ENCODE data around the gene ZNF41.

ZNF41 gene

DNA sequence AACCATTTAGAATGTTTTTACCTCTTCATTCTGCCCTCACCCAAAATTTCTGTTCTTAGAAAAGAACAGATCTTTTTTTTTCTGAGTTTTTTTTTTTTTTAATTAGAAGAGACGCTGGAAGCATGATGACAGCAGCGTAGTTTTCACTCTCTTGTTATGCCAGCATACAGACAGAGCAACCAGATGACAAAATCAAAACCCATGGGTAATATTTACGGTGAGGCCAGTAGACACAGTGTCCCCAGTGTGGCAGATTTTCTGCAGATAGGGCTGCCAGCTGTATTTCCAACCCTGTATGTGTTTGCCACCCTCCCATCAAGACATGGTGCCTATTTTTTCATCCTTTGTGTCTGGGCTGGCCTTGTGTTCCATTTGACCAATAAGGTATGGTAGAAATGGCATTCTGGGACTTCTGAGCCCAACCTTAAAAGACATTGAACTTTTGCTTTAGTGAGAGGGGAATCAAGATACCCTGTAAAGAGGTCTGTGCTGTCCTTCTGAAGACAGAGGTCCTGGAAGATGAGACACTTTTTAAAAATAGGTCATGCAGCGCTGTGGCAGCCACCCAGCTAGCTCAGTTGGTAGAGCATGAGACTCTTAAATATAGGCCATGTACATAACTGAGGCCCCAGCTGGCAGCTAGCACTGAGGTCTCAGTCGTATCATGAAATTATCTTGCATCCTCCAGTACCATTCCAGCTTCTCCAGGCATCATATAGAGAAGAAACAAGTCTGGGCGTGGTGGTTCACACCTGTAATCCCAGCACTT lies 6.7 kb upstream of the ZNF41 start:
- no peak for DNase-seq (ENCODE audit: low read depth)

DNA sequence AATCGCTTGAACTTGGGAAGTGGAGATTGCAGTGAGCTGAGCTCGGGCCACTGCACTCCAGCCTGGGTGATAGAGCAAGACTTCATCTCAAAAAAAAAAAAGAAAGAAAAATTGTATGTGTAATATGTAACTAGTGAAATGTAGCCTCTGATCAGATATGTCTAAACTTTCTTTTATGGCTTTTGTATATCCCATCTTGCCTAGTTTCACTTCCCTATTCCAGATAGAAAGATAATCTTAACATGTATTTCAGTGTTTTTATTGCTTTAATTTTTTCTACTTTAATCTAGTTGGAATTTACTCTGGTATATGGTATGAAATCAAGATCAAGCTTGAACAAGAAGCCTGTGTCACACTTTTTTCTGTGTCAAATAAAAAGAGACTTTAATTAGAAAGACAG lies 1.9 kb upstream of the ZNF41 start:
- no peak for DNase-seq (ENCODE audit: low read depth)

DNA sequence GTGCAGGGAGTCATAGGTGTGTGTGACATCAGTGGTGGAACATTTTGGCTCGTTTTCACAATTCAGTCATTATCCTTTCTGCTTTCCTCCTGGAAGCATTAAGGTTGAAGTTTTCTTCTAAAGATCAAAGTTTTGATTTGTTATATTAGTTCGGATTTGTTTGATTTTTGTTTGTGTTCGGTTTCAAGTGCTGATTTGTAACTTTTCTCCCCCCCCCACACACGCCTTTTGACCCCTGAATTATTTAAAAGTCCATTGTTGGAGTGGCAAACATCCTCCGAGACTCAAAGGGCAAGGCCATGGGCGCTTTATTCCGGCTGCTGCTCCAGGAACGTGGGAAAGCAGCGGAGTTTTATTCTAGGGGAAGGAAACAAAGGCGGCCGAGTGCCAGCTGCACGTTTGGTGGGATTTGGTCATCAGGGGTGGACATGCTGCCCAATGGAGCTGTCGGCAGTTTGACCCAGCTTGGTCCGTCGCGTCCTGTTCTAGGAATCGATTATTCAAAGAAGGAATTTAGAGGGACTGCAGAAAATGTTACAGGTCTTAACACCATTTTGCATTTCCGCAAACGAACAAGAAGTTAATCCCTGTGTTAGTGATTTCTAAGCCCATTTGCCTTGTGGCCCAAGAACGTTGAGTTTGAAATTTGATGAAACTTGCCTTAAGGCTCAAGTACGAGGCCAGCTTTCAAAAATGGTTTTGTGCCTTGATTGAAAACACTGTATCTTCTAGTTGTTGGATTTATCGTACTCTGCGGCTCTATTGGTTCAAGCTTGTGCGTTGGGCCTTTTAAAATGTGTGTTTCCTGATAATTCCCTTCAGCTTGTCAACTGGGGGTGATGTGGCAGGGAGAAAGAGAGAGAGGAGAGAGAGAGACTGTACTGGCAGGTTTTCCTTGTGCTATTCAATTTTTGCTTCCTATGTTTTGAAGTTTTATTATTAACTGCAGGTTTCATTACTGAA lies 565 bp upstream of the ZNF41 start:
- no peak for DNase-seq (ENCODE audit: low read depth)

DNA sequence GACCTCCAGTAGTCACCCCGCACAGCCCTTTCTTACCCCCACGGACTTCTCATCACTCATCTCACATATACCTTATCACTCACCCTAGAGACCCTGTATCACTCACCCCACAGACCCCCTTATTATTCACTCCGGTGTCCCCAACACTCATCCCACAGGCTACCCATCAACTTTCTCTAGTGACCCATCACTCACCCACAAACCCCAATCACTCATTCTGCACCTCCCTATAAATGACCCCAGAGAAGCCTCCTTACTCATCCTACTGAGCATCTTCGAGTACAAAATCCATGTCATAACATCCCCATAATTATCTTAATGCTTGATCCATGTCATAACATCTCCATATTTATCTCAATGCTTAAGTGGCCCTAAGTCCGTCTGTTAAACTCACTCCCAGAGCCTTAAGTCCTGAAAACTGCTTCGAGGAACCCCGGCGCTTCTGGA lies 934 bp downstream of the ZNF41 start:
- no peak for DNase-seq (ENCODE audit: low read depth)

DNA sequence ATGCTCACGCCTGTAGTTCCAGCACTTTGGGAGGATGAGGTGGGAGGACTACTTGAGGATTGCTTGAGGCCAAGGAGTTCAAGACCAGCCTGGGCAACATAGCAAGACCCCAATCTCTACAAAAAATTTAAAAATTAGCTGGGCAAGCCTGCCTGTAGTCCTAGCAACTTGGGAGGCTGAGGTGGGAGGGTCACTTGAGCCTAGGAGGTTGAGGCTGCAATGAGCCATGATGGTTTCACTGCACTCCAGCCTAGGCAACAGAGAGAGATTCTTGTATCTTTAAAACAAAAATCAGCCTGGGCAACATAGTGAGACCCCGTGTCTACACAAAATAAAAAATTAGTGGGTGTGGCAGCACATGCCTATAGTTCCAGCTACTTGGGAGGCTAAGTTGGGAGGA lies 1.9 kb downstream of the ZNF41 start:
- no peak for DNase-seq (ENCODE audit: low read depth)

DNA sequence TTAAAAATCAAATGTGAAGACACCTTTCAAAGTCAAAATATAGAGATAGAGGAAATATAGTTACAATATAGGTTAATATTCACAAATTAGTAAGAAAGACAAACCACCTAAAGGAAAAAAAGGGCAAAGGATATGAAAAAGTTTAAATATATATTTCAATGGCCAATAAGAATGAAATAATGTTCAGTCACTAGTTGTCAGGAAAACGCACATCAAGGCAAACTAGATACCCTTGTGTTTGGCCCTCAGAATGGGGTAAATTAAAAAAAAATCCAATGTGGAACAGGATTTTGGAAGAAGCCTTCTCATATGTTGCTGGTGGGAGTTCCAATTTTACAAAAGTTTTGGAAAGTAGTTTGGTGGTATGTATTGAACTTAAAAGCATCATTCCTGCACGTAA lies 2.4 kb downstream of the ZNF41 start:
- no peak for DNase-seq (ENCODE audit: low read depth)

DNA sequence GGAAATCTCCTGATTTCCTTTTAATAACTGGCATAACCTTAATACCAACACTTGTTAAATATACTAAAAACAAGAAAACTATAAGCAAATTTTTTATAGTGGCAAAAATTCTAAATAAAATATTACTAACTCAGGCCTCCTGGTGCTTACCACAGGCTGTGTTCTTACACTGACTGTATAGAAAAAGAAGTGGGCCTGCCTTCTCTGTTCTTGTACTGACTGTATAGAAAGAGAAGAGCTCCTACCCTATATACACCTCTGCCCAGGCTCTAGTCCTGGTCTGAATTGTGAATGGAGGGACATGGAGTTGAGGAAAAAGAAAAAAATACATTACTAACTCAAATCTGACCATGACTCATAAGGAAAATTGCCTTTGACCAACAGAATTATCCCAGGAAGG lies 7.5 kb downstream of the ZNF41 start:
- no peak for DNase-seq (ENCODE audit: low read depth)

DNA sequence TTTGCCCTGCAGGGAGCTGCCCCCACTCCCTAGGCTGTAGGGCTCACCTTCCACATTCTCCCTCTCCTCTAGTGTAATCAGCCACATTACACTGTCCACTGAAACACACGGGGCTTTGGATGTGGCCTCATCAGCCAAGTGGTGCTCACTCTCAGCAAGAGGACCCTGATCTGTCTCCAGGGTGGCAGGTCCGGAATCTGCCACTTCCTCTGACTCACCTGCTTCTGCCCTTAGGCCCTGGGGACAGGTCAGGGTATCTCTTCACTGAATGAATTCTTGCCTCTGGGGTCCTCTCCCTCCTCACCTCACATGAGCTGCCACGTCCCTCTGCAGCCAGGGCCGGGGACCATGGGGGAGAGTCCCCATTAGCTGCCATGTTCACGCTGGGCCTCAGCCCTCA lies 15.9 kb downstream of the ZNF41 start:
- DNase-seq (ENCODE audit: low read depth): no peak

DNA sequence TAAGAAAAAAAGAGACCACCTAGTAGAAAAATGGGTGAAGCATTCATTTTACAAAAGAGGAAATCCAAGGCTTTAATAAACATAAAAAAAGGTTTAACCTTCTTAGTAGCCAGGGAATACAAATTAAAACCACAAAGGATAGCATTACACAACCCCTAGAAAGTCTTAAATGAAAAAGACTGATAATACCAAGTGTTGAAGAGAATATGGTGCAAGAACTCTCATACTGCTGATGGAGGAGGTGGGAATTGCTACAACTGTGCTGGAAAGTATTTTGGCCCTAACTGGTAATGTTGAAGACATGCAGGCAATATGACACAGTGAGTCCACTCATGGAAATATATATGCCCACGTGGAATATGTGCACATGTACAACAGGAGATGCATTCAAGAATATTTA lies 22.5 kb downstream of the ZNF41 start:
- no peak for DNase-seq (ENCODE audit: low read depth)

DNA sequence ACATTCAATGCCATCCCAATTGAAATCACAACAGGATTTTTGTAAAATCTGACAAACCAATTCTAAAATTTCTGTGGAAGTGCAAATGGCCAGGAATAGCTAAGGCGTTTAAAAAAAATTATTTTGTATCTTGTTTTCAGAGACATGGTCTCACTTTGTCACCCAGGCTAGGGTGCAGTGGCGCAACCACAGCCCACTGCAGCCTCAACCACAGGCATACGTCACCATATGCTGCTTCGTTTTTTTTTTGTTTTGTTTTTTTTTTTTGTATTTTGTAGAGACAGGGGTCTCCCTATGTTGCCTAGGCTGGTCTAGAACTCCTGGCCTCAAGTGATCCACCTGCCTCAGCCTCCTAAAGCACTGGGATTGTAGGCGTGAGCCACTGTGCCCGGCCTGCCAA lies 24.5 kb downstream of the ZNF41 start:
- no peak for DNase-seq (ENCODE audit: low read depth)

DNA sequence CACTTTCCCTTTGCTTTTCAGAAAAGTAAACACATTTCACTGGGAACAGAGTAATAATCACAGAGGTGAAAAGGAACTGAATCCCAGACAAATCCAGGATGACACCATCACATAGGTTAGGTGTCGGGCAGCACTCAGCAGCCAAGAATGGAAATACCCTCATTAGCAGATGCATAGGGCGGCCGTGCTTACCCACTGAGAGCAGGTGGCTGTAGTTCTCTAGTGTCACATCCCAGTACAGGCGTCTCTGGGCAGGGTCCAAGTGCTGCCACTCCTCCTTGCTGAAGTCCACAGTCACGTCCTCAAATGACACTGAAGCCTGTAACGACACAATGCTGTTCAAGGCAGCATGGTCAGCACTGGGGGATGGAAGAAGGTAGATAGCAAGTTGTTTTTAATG lies 26.9 kb downstream of the ZNF41 start:
- no peak for DNase-seq (ENCODE audit: low read depth)

DNA sequence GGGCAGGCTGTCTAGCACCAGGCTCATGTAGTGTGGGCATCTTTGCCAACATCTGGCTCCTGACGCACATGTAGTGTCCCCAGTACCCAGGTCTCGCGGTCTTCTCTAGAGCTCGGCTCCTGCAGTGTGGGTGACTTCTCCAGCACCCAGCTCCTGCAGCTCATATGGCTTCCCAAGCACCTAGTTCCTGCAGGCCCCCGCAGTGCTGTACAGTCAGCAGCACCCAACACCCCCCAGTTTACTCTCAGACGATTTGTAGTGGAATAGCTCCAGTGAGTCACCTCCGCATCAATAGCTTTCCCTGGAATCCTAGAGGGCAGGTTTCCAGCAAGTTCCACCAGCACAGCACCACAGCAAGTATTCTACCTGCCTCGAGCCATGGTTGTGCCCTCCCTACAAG lies 30.9 kb downstream of the ZNF41 start:
- DNase-seq (ENCODE audit: low read depth): no peak

DNA sequence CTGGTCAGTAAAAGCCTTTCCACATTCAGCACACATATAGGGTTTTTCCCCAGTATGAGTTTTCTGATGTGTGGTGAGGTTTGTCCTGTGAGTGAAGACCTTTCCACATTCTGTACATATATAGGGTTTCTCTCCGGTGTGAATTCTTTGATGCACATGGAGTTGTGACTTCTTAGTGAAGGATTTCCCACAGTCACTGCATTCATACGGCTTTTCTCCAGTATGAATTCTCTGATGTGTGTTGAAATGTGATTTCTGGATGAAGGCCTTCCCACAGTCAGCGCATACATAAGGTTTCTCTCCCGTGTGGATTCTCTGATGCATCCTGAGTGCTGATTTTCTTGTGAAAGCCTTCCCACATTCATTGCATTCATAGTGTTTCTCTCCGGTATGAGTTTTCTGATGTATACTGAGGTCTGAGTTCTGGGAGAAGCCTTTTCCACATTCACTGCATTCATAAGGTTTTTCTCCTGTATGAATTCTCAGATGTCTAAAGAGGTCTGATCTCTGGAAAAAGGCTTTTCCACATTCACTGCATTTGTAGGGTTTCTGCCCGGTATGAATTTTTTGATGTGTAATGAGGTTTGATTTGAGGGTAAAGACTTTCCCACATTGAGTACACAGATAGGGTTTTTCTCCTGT lies 34.7 kb downstream of the ZNF41 start:
- no peak for DNase-seq (ENCODE audit: low read depth)

DNA sequence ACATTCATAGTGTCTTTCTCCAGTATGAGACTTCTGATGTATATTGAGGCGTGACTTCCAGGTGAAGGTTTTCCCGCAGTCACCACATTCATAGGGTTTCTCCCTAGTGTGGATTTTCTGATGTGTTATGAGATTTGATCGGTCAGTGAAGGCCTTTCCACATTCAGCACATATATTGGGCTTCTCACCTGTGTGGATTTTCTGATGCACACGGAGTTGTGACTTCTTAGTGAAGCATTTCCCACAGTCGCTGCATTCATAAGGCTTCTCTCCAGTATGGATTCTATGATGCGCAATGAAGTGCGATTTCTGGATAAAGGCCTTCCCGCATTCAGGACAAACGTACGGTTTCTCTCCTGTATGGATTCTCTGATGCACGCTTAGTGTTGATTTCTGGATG lies 35.4 kb downstream of the ZNF41 start:
- no peak for DNase-seq (ENCODE audit: low read depth)

DNA sequence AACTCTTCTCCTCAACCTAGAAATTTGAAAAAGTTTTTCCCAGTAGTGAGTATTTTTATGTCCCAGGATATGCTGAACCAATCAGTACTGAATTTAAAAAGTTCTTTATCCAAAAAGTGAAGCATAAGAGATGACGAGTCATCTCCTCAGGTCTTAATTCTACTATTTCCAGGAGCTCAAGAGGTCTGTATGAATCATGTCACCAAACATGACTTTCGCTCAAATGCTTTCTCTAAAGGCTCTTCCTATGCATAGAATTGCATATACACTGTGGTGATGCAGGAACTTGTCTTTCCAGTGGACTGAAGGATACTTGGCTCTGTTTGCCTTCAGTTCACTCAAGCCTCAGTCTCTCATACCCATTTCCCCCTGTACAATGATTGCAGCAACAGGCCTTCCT lies 36.1 kb downstream of the ZNF41 start:
- DNase-seq (ENCODE audit: low read depth): no peak

DNA sequence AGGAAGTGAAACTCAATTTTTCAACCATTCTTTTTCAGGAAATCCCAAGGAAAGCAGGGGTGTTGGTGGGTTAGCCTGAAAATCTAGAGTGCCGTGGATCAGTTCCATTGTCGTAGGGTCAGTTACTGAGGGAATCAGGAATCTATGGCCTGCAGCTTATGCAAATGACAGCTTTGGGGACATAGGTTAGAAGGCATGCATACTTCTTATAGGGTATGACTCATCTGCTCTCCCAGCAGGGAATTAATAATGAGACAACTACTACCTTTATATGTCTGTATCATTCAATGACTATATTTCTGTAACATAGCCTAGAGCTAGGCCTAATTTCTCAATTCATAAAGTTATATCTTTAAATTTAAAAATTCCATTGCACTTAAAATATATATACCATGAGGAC lies 36.6 kb downstream of the ZNF41 start:
- no peak for DNase-seq (ENCODE audit: low read depth)

DNA sequence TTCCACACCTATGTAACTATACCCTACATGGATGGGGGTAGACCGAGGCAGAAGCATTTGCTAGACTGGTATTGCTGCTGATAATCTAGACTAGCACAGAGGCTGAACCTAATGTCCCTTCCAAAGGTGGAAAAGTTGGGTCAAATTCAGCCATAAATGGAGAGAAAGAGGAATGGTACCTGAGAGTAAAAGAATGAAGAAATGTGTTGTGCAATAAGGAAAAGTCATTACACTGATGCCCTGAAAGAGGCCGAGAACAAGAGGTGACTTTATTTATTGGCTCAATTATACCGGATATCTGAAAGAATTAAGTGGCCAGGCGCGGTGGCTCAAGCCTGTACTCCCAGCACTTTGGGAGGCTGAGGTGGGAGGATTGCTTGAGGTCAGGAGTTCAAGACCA lies 52.1 kb downstream of the ZNF41 start:
- DNase-seq (ENCODE audit: low read depth): no peak

DNA sequence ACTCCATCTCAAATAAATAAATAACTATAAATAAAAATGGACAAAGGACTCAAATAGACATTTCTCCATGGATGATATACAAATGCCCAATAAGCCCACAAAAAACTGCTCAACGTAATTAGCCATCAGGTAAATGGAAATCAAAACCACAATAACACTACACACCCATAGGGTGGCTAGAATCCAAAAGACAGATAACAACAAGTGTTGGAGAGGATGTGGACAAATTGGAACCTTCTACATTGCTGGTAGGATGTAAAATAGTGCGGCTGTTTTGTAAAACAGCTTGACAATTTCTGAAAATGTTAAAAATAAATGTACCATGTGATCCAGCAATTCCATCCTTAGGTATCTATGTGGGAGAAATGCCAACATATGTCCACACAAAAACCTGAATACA lies 60.6 kb downstream of the ZNF41 start:
- no peak for DNase-seq (ENCODE audit: low read depth)

DNA sequence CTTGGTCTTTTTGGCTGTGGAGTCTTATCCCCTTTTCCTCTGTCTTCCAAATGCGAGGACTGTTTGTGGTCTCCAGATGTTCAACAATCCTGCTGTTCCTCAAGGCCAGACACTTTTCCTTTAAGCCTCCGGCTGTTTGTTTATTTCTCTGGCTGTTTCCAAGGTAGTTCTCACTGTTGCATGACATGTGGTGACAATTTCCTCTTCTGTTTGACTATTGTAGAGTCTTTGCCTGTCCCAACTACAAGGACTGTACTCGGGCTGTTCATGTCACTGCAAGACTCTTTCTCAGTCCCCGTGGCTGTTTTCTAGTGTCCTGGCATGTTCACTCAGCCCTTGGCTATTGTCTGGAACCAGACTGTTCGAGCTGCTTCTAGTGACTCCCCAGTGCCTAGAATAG lies 62.1 kb downstream of the ZNF41 start:
- no peak for DNase-seq (ENCODE audit: low read depth)

DNA sequence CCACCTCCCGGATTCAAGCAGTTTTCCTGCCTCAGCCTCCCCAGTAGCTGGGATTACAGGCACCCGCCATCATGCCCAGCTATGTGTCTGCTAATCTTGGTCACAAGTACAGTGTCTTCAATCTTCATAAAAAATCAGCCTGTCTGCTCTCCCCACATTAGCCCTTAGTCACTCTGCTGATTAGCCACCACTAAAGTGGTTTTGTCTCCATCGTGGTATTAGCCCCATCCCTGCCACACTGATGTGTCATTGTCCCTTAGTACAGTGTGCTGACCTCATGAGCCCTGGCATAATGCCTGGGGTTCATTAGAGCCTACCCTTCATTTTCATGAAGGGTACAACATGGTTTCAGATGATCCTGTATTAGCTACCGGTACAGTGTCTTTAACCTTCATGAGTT lies 62.8 kb downstream of the ZNF41 start:
- no peak for DNase-seq (ENCODE audit: low read depth)

DNA sequence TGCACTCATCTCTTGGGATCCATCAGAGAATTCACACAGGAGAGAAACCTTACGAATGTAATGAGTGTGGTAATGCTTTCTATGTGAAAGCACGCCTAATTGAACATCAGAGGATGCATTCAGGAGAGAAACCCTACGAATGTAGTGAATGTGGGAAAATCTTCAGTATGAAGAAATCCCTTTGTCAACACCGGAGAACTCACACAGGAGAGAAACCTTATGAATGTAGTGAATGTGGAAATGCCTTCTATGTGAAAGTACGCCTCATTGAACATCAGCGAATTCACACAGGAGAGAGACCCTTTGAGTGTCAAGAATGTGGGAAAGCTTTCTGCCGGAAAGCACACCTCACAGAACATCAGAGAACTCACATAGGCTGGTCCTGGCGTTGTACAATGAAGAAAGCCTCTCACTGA lies 69.8 kb downstream of the ZNF41 start:
- DNase-seq (ENCODE audit: low read depth): no peak
